ENCODE results near the gene STK31.
"Not testable (repeated sequence)": the region's sequence is repeated elsewhere in the genome, so short reads cannot be mapped to it uniquely, and the experiment has no call there.

STK31 gene, protein sequence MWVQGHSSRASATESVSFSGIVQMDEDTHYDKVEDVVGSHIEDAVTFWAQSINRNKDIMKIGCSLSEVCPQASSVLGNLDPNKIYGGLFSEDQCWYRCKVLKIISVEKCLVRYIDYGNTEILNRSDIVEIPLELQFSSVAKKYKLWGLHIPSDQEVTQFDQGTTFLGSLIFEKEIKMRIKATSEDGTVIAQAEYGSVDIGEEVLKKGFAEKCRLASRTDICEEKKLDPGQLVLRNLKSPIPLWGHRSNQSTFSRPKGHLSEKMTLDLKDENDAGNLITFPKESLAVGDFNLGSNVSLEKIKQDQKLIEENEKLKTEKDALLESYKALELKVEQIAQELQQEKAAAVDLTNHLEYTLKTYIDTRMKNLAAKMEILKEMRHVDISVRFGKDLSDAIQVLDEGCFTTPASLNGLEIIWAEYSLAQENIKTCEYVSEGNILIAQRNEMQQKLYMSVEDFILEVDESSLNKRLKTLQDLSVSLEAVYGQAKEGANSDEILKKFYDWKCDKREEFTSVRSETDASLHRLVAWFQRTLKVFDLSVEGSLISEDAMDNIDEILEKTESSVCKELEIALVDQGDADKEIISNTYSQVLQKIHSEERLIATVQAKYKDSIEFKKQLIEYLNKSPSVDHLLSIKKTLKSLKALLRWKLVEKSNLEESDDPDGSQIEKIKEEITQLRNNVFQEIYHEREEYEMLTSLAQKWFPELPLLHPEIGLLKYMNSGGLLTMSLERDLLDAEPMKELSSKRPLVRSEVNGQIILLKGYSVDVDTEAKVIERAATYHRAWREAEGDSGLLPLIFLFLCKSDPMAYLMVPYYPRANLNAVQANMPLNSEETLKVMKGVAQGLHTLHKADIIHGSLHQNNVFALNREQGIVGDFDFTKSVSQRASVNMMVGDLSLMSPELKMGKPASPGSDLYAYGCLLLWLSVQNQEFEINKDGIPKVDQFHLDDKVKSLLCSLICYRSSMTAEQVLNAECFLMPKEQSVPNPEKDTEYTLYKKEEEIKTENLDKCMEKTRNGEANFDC

DNA sequence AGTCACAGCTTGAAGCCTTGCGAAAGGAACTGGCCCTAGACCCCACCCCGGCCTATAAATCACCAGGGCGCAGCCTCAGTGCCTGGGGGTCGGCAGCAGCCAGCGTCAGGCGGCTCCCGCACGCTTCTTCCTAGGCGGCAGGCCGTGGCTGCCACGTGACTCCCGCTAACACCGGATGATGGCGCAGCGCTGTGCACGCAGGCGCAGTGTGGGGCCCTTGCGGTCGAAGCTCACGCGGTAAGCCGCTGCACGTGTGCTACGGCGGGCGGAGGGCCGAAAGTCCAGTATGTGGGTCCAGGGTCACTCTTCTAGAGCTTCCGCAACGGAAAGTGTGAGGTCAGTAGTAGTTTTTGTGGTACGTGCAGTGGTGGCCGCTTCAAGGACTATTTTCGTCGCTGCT lies at the start of gene STK31:
Gene STK31, plus strand, starts transcription at position 220 of the 400 bp plus-strand sequence. Its CDS starts 67 bp downstream, at position 287.
- no peak for DNase-seq

GRCh38 chr7:23661385-23661784 lies 48.6 kb upstream of the STK31 start:
- no peak for DNase-seq

GRCh38 chr7:23662124-23662983 lies 47.7 kb upstream of the STK31 start:
- DNase-seq = peak; percentile 84

GRCh38 chr7:23662984-23663313 lies 47.1 kb upstream of the STK31 start:
- no peak for DNase-seq

GRCh38 chr7:23664122-23664521 lies 45.9 kb upstream of the STK31 start:
- no peak for DNase-seq

- no peak for DNase-seq
These were observed 38.0 kb upstream of the STK31 start for GRCh38 chr7:23672033-23672432.

DNA sequence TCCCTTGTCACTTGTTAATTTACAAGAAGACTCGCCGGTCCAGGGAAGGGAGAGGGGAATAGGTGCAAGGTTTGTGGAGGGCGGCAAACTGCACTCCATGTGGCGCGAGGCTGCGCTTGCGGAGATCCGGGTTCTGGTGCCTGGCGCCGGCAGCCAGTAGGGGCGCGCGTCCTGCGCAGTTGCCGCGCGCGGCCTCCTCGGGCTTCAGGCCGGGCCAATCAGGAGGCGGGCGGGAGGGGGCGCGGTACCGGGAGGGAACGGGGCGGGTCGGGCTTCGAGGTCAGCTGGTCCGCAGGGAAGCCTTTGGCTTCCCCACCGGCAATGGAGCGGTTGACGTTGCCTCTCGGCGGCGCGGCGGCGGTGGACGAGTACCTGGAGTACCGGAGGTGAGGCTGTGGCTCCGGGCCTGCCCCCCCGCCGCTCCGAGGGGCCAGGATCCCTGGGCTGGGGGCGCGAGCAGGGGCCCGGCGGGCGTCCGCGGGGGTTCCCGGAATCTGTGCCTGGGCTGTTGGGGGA lies 30.1 kb upstream of the STK31 start, which contains the start of gene FAM221A:
Gene FAM221A, plus strand, starts transcription at position 302 of the 516 bp plus-strand sequence. Its CDS starts 20 bp downstream, at position 322.
- DNase-seq = peak; percentile 70

- DNase-seq = peak; percentile 45
These were observed 29.3 kb upstream of the STK31 start for GRCh38 chr7:23680414-23681405.

GRCh38 chr7:23684041-23684440 lies 26.0 kb upstream of the STK31 start:
- DNase-seq = not testable (repeated sequence)

DNA sequence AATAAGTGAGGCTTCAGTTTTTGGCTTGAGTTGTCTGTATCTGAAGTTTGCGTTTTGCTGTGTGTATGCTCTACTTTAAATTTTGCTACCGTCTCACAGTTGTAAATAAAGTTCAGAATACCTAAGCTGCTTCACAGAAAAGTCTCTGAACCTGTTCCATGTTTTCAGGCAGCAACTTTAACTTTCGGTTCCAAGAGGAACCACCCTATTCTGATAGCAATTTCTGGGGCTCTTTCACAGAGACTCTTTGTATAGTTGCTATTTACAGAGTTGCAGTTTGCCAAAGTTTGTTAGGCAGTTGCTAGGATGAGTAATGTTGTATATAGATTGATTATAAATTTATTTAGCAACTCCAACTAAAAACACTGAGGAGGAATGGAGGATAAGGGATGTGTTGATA lies 24.3 kb upstream of the STK31 start:
- DNase-seq = no peak

GRCh38 chr7:23687011-23687410 lies 23.0 kb upstream of the STK31 start:
- peak; percentile 42 for DNase-seq

DNA sequence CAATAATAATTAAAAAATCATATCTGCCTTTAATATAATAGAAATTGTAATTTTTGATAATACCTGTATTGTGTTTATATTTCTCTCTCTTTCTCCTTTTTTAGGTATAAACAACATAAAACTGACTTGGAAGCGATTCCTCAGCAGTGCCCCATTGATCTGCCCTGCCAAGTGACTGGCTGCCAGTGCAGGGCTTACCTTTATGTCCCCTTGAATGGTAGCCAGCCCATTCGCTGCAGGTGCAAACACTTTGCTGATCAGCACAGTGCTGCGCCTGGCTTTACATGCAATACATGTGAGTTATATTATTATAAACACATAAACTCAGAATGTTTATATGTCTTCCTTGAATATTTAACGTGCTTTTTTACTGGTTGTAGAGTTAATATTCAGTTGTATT lies 20.9 kb upstream of the STK31 start:
- no peak for DNase-seq

DNA sequence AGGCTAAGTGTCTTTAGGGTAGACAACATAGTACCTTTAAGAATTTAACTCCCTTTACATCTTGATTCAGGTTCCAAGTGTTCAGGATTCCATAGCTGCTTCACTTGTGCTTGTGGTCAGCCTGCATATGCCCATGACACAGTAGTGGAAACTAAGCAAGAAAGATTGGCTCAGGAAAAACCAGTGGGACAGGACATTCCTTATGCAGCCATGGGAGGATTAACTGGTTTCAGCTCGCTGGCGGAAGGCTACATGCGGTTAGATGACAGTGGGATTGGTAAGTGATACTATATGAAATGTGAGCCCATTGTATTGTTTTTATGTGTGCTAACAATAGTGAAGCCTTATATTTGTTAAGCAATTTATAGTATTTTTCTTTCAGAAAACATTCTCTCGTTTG lies 18.7 kb upstream of the STK31 start:
- peak; percentile 58 for DNase-seq

GRCh38 chr7:23693224-23693623 lies 16.8 kb upstream of the STK31 start:
- no peak for DNase-seq

DNA sequence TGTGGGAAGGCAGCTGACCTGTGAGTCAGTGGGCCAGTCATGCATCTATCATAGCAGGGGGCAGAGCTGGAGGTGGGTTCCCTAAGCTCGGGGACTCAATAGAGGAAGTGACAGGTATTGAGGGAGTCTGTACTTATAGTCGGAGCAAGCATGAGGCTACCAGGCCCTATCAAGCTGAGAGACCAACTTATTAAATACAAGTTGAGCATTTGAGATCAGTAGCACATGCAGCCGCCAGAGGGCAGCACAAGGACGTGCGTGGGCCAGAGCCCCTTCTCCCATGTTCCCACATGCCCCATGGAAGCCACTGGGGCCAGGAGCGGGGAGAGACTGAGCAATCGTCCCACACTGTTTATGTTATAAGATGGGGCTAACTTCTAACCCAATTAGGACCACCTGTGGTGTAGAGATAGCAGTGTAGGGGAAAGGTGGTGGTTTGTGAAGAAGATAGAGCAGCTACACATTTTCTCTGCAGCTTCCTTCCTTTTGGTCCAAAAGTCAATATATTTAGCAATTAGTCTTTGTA lies 13.0 kb upstream of the STK31 start:
- DNase-seq = peak; percentile 54

GRCh38 chr7:23698822-23699221 lies 11.2 kb upstream of the STK31 start:
- no peak for DNase-seq

GRCh38 chr7:23700046-23700445 lies 10.0 kb upstream of the STK31 start:
- no peak for DNase-seq

GRCh38 chr7:23709081-23709750 lies 803 bp upstream of the STK31 start:
- no peak for DNase-seq

DNA sequence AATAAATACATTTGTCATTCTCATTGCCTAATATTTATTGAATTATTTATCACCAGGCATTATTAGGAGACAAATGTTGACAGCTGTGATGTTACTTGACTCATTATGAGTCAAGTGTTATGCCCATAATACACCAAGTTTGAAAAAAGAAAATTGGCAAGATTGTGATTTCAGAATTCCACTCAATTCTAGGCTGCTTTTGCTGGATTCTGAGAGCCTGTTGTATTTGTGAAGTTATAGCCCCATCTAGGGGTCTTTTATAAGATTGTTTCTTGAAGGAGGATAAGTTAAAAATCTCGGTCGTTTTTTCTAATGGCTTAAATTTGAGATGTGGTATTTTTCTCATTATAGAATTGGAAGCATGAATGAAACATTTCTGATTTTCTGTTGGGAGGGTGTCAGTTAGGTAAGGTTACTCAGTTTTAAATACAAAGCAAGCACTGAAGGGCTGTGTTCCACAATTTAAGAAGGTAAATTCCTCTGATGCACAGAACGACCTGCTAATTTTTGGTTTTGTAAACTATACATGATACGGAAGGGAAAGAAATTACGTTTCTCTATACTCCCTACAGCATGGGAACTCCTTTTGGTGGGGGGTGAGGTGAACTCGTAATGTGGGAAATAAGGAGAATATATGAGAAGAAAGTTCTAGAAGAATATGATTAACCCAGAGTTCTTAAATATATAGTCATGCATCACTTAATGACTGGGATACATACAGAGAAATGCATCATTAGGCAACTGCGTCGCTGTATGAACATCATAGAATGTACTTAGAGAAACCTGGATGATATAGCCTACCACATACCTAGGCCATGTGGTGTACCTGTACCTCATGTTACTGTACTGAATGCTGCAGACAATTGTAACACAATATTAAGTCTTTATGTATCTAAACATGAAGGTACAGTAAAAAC lies 2.6 kb downstream of the STK31 start:
- peak; percentile 79 for DNase-seq

All from fibroblast of upper back skin (primary cell).